ENCODE results near the gene TRAPPC10. TPM values are rescaled to one million over a fixed set of nuclear protein-coding genes. Genes with fewer than 3 reads are reported as not detected.
A peak's percentile ranks its signal among the peaks of the same experiment; 100 is the strongest.

Gene TRAPPC10
- total and polyA plus RNA-seq, 9 of the 15 experiments (the other 6 are each of a cell fraction or from before 2014, with no cell fraction given), result 1.1 to 33.8 (median 24.3) TPM

GRCh38 chr21:44011579-44012473 is at the start of gene TRAPPC10 (continued):
- TF ChIP-seq PATZ1 (CRISPR knock-in tag; IDR thresholded peaks at IDR 0.05; ENCODE audit: borderline replicate concordance), result no peak
- TF ChIP-seq GTF2F1 (IDR thresholded peaks at IDR 0.05; ENCODE audit: low read depth, low read length), result peak; percentile 77; the same call in 1 of the 2 replicates
- no peak for TF ChIP-seq HMG20A (CRISPR knock-in tag; conservative IDR thresholded peaks at IDR 0.05)
- no peak for TF ChIP-seq PHTF2 (CRISPR knock-in tag; IDR thresholded peaks at IDR 0.05)
- TF ChIP-seq MEF2D (tag; conservative IDR thresholded peaks at IDR 0.05; ENCODE audit: low read depth), result no peak
- no peak for TF ChIP-seq ZKSCAN1 (IDR thresholded peaks at IDR 0.05; ENCODE audit: low read depth, low read length)
- TF ChIP-seq PCBP1 (IDR thresholded peaks at IDR 0.05; ENCODE audit: low read depth, low read length, poor library complexity, severe bottlenecking), result no peak
- no peak for TF ChIP-seq ZNF696 (CRISPR knock-in tag; conservative IDR thresholded peaks at IDR 0.05)
- TF ChIP-seq ZBTB26 (CRISPR knock-in tag; IDR thresholded peaks at IDR 0.05), result no peak
- TF ChIP-seq CLOCK (CRISPR knock-in tag; IDR thresholded peaks at IDR 0.05; ENCODE audit: borderline replicate concordance), result no peak
- TF ChIP-seq SMARCB1 (IDR thresholded peaks at IDR 0.05; ENCODE audit: insufficient read length, low read depth), result no peak
- TF ChIP-seq ZNF384 (IDR thresholded peaks at IDR 0.05; ENCODE audit: low read depth, low read length), result 0 out of 2 replicates have a peak, but pooled peaks have one; percentile 12
- no peak for TF ChIP-seq ZNF143 (CRISPR knock-in tag; IDR thresholded peaks at IDR 0.05)
- TF ChIP-seq BHLHE40 (IDR thresholded peaks at IDR 0.05; ENCODE audit: low read length), result peak; percentile 67
- no peak for TF ChIP-seq HDAC6 (IDR thresholded peaks at IDR 0.05; ENCODE audit: low read depth, low read length)
- TF ChIP-seq ZNF124 (CRISPR knock-in tag; IDR thresholded peaks at IDR 0.05), result no peak
- TF ChIP-seq ZNF140 (CRISPR knock-in tag; IDR thresholded peaks at IDR 0.05), result no peak
- no peak for TF ChIP-seq PHB2 (IDR thresholded peaks at IDR 0.05; ENCODE audit: low read depth)

All from K562 (cell line).